Medulla oblongata (tissue), 1 donor: ENCODE results near the gene ADNP.
A peak's percentile ranks its signal among the peaks of the same experiment; 100 is the strongest.

Experiments
- DNase-seq: peaks from one replicate; pipeline ENCODE4 v3.0.0-alpha.2; 2015; ENCODE audit errors: extremely low spot score

Gene ADNP

DNA sequence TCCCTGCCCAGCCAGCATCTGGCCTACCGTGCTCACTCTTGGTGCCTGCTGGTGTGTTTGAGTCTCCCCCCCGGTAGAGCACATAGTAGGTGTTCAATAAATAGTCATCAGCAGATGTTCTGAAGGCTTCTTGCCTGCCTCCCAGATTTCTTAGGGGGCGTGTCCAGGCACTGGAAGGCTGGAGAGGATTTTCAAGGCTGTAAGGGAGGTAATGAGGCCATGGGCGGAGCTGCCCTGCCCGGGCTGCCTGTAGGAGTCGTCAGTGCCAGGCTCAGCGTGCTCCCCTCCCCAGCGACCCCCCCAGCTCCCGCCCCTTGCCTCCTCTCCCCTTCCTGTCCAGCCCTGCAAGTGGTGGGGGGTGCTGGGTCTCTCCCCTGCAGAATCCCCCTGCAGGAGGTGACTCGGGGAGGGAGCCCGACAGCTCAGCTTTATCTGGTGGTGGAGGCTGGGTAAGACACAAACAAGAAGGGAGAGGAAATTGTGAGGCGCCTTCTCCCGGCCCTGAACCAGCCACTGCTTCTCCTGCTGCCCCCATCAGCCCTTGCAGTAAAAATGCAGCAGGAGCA lies 80.4 kb downstream of the ADNP start:
- DNase-seq: no peak

GRCh38 chr20:50848846-50849673 lies 82.2 kb downstream of the ADNP start:
- DNase-seq: peak; percentile 12

- DNase-seq: peak; percentile 52
Observed at GRCh38 chr20:50848341-50848808, 82.9 kb downstream of the ADNP start.

- DNase-seq: no peak
Observed at GRCh38 chr20:50845566-50846215, 85.5 kb downstream of the ADNP start.

GRCh38 chr20:50844430-50845100 lies 86.7 kb downstream of the ADNP start:
- no peak for DNase-seq

DNA sequence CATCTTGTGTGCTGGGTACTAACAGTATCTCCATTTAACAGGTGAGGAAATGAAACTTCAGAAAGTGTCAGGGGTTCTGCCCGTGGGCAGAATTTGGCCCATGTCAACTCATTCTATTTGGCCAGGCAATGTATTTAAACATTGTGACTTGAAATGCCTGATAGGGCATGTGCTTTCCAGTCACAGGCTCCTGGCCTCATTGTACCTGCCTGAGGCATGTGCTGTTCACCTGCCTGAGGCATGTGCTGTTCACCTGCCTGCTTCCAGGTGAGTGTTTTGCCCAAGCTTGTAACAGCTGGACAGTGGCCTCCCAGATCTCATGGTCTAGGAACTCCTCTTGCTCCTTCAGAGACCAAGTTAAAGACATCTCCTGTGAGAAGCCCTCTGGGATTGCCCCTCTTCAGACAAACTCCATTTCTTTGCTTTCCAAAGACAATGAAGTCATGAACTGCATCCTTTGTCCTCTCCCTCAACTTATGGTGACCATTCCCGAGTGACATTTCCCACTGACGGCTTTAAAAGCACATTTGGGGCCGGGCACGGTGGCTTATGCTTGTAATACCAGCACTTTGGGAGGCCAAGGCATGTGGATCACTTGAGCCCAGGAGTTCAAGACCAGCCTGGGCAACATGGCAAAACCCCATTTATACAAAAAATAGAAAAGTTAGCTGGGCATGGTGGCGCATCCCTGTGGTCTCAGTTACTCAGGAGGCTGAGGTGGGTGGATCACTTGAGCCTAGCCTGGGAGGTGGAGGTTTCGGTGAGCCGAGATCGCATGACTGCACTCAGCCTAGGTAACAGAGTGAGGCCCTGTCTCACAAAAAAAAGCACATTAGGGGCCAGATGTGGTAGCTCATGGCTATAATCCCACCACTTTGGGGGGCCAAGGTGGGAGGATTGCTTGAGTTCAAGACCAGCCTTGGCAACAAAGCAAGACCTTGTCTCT lies 87.6 kb downstream of the ADNP start:
- DNase-seq: no peak

DNA sequence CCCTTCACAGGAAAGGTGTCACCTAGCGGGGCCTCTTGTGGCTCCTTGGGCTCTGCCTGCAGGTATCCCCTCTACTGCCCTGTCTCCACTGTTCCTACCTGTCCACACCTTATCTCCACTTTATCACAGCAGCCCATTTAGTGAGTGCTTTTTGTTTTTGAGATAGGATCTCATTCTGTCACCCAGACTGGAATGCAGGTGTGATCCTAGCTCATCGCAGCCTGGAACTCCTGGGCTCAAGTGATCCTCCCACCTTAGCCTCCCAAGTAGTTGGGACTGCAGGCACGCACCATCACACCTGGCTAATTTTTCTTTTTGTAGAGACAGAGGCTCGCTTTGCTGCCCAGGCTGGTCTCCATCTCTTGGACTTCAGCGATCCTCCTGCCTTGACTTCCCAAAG lies 88.4 kb downstream of the ADNP start:
- no peak for DNase-seq
